PC-9 (cell line): Measurements from ENCODE around the gene AMOTL2. TPM values are rescaled to one million over a fixed set of nuclear protein-coding genes. Genes with fewer than 3 reads are reported as not detected.

Source experiments
- Bru-seq: library from RNA; stranded (reverse); fragments of 400-500 nt; gene quantifications from one replicate; lab custom pipeline; 2021; lab: Mats Ljungman, UMichigan
- BruChase-seq, 2 experiments: library from RNA; stranded (reverse); fragments of 400-500 nt; gene quantifications; one replicate each; lab custom pipeline; 2021; lab: Mats Ljungman, UMichigan
- BruUV-seq: library from RNA; stranded (reverse); fragments of 400-500 nt; replicated peaks from 2 replicates; lab custom pipeline; 2021; lab: Mats Ljungman, UMichigan
- CTCF ChIA-PET: fragments of 300-600 bp; sonication (Branson Sonifier 250); formaldehyde crosslinking; loops from one replicate; lab custom pipeline; 2022; ENCODE audit warnings: antibody characterized with exemption; lab: Charles Lee
- POLR2A ChIA-PET: fragments of 300-600 bp; sonication (Branson Sonifier 250); formaldehyde crosslinking; loops from one replicate; lab custom pipeline; 2022; ENCODE audit warnings: antibody characterized with exemption; ENCODE audit not compliant: unreplicated experiment; lab: Charles Lee
- DNase-seq, 2 experiments: peaks; one replicate each; pipeline versions ENCODE4 v3.0.0 to v3.0.0-alpha.2; 2015 to 2022; ENCODE audit warnings: mixed read lengths in 1 of 2
- H2AFZ ChIP-seq: fragments of 200-600 bp; sonication (generic); 2 replicates; pipeline ENCODE4 v1.8.1; 2017; ENCODE audit warnings: antibody characterized with exemption
- H3F3A ChIP-seq: fragments of 200-600 bp; sonication (generic); 2 replicates; pipeline ENCODE4 v1.8.1; 2017; ENCODE audit warnings: antibody characterized with exemption, mild to moderate bottlenecking, low read depth; ENCODE audit not compliant: insufficient read depth
- H3K27ac ChIP-seq: fragments of 200-600 bp; sonication (generic); 2 replicates; pipeline ENCODE4 v1.6.1; 2016; ENCODE audit warnings: mixed run types
- H3K27me3 ChIP-seq: fragments of 200-600 bp; sonication (generic); 2 replicates; pipeline ENCODE4 v1.6.1; 2016; ENCODE audit warnings: low read depth, mixed run types; ENCODE audit not compliant: insufficient read depth
- H3K36me3 ChIP-seq: fragments of 200-600 bp; sonication (generic); 2 replicates; pipeline ENCODE4 v1.6.1; 2016; ENCODE audit warnings: low read depth, mixed run types
- H3K4me1 ChIP-seq: fragments of 200-600 bp; sonication (generic); replicated peaks from 2 replicates; pipeline ENCODE4 v1.6.1; 2016; ENCODE audit warnings: mixed run types; ENCODE audit not compliant: insufficient read depth
- H3K4me2 ChIP-seq: fragments of 200-600 bp; sonication (generic); 2 replicates; pipeline ENCODE4 v1.6.1; 2017; ENCODE audit warnings: mixed run types
- H3K4me3 ChIP-seq: fragments of 200-600 bp; sonication (generic); 2 replicates; pipeline ENCODE4 v1.6.1; 2016; ENCODE audit warnings: mixed run types
- H3K79me2 ChIP-seq: fragments of 200-600 bp; sonication (generic); 2 replicates; pipeline ENCODE4 v1.6.1; 2017; ENCODE audit warnings: low read depth, mixed run types
- H3K9me2 ChIP-seq: fragments of 200-600 bp; sonication (generic); 2 replicates; pipeline ENCODE4 v1.8.1; 2017; ENCODE audit warnings: mild to moderate bottlenecking; ENCODE audit not compliant: insufficient read depth
- H3K9me3 ChIP-seq: fragments of 200-600 bp; sonication (generic); 2 replicates; pipeline ENCODE4 v1.8.1; 2016; ENCODE audit warnings: low read depth; ENCODE audit not compliant: insufficient read depth
- H4K20me1 ChIP-seq: fragments of 200-600 bp; sonication (generic); 2 replicates; pipeline ENCODE4 v1.8.1; 2017; ENCODE audit not compliant: insufficient read depth
- EZH2 ChIP-seq: fragments of 200-600 bp; sonication (generic); IDR thresholded peaks from 2 replicates; pipeline ENCODE4 v1.8.0; 2017; ENCODE audit warnings: antibody characterized with exemption, low read depth
- intact Hi-C: fragments of 100-400 bp; cut with micrococcal nuclease; formaldehyde crosslinking; loops from one replicate; pipeline ENCODE4 v1.10.0; 2022; ENCODE audit not compliant: unreplicated experiment
- long read RNA-seq: library from polyadenylated mRNA; stranded (forward); transcript quantifications from one replicate; pipeline ENCODE4 v2.0.0, GENCODE V29; 2022
- total RNA-seq: library from RNA; stranded (reverse); gene quantifications from 2 replicates; pipeline ENCODE4 v1.2.3, GENCODE V29; 2021
- TF ChIP-seq, protein P1 (sequence below): fragments of 200-600 bp; sonication (generic); conservative IDR thresholded peaks from 2 replicates; pipeline ENCODE4 v1.6.1; 2017; ENCODE audit warnings: mixed run types, antibody characterized with exemption, mild to moderate bottlenecking, moderate library complexity

The AMOTL2 gene
- total RNA-seq (147 and 221 TPM in 2 replicates), Bru-seq, nascent RNA (percentile 99 among the genes with signal in this experiment), BruChase-seq, experiment 1, labeled RNA remaining after a 2-hour chase (percentile 99 among the genes with signal in this experiment), BruChase-seq, experiment 2, labeled RNA remaining after a 6-hour chase (percentile 95 among the genes with signal in this experiment)
- long read RNA-seq, full-length matches to known transcripts, result 99 of 156 reads
- long read RNA-seq, partial matches to known transcripts, result 40 of 156 reads
- long read RNA-seq, other reads (novel, unspliced or antisense), result 17 of 156 reads

DNA sequence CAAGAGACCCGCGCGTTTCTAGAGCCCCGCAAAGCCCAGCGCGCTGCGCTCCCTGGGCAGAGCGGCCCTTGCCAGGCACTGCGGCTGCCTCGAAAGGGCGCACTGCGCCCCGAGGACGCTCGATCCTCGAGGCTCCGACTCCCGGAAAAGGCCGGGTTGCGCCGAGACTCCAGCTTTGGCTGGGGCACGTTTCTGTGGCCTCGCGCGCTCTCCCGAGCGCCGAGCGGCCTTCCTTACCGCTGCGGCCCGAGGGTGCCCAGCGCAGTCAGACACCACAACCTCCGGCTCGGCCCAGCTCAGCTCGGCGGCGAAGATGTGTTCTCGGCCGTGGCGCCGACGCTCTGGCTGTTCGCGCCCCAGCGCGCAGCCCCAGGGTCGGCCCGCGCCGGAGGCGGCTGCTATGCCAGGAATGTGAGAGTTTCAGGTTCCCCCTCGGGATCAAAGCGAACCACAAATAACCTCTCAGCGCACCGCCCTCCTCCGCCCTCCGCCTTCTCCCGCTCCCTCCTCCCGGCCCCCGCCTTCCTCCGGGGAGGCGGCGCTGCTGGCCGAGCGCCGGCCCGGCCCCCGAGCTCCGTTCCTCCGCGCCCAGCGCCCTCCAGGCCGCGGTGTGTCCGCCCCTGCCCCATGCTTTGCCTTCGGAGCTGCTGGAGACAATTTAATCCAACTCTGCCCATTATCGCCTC lies at the start of gene AMOTL2:
AMOTL2 (minus strand) TSS at position 343 of the 686 bp plus-strand sequence. CDS start 3,014 bp downstream, outside the sequence.
- DNase-seq, result peak; percentile 86 to 98

DNA sequence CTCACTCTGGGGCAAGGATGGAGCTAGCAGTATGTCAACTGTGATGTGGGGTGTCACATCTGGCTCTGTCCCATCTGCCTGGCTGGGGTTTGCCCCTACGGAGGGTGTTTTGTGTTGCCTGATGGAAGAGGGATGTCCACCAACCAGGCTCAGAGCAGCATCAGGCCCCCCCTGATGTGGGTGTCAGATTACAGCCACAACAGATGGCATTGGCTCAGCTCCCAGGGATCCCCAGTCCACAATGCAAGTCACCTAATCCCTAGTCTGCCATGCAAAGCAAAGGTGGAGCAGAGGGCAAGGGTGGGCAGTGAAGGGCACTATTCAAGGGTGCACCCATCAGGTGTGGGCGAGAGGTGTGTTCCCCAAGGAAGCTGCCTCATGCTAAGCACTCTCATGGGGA lies 48.9 kb upstream of the AMOTL2 start:
- no peaks in the 10 kb centered on the region for H3K79me2 ChIP-seq
- peaks cover 15% of the 10 kb centered on the region; the same call in 1 of the 2 replicates for H3F3A ChIP-seq
- H3K27ac ChIP-seq, result no peak overlapping the region
- no peak for TF ChIP-seq EZH2
- TF ChIP-seq, protein P1, sequence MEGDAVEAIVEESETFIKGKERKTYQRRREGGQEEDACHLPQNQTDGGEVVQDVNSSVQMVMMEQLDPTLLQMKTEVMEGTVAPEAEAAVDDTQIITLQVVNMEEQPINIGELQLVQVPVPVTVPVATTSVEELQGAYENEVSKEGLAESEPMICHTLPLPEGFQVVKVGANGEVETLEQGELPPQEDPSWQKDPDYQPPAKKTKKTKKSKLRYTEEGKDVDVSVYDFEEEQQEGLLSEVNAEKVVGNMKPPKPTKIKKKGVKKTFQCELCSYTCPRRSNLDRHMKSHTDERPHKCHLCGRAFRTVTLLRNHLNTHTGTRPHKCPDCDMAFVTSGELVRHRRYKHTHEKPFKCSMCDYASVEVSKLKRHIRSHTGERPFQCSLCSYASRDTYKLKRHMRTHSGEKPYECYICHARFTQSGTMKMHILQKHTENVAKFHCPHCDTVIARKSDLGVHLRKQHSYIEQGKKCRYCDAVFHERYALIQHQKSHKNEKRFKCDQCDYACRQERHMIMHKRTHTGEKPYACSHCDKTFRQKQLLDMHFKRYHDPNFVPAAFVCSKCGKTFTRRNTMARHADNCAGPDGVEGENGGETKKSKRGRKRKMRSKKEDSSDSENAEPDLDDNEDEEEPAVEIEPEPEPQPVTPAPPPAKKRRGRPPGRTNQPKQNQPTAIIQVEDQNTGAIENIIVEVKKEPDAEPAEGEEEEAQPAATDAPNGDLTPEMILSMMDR, result no peak
- H3K4me3 ChIP-seq, result no peak overlapping the region
- H3K27me3 ChIP-seq, result no peaks in the 10 kb centered on the region
- H3K4me2 ChIP-seq, result no peak overlapping the region
- intact Hi-C loops, result no loop called here
- H3K9me2 ChIP-seq, result no peaks in the 10 kb centered on the region
- DNase-seq, result peak in 1 of 2 experiments; percentile 29
- ChIA-PET POLR2A (interaction anchor here (0.6 kb wide), 1 partner anchor 21 kb away, joined by 3 read pairs; no protein-coding TSS in a partner anchor), CTCF (no interaction called here)
- H2AFZ ChIP-seq, result no peak overlapping the region
- no peaks in the 10 kb centered on the region for H3K36me3 ChIP-seq
- H3K4me1 ChIP-seq, result peaks cover 39% of the 10 kb centered on the region
- BruUV-seq, result no TSS peak
- no peaks in the 10 kb centered on the region for H3K9me3 ChIP-seq
- H4K20me1 ChIP-seq, result no peaks in the 10 kb centered on the region

More for the DNA sequence above, at the start of gene AMOTL2:
- peak within 1 kb of the TSS; percentile 98 for H3K27ac ChIP-seq
- peaks cover 72% of the 10 kb centered on the region for H3K79me2 ChIP-seq
- H2AFZ ChIP-seq, result peak within 1 kb of the TSS; percentile 74
- H3K4me3 ChIP-seq, result peak within 1 kb of the TSS; percentile 100
- H3K9me3 ChIP-seq, result no peaks in the 10 kb centered on the region
- peak within 1 kb of the TSS; percentile 99 for H3K4me2 ChIP-seq
- peaks cover 43% of the 10 kb centered on the region for H4K20me1 ChIP-seq
- POLR2A ChIA-PET, result interaction anchor here (0.5 to 3.2 kb wide), 24 partner anchors 10 to 1866 kb away, joined by 3 to 76 read pairs (median 5); partner anchors contain the start of genes ANAPC13 and CEP63
- no peaks in the 10 kb centered on the region for H3K27me3 ChIP-seq
- H3K9me2 ChIP-seq, result no peaks in the 10 kb centered on the region
- TF ChIP-seq, protein P1, result no peak
- TF ChIP-seq EZH2, result no peak
- peaks cover 41% of the 10 kb centered on the region for H3K36me3 ChIP-seq
- intact Hi-C loops, result loop anchor here (1.0 to 2.0 kb wide), 6 partner anchors 10 to 75 kb away; no protein-coding TSS in a partner anchor
- CTCF ChIA-PET, result interaction anchor here (0.6 to 1.8 kb wide), 2 partner anchors 58 to 99 kb away, joined by 4 to 7 read pairs; no protein-coding TSS in a partner anchor
- no TSS peak for BruUV-seq
- H3F3A ChIP-seq, result peaks cover 65% of the 10 kb centered on the region
- H3K4me1 ChIP-seq, result peaks cover 69% of the 10 kb centered on the region

DNA sequence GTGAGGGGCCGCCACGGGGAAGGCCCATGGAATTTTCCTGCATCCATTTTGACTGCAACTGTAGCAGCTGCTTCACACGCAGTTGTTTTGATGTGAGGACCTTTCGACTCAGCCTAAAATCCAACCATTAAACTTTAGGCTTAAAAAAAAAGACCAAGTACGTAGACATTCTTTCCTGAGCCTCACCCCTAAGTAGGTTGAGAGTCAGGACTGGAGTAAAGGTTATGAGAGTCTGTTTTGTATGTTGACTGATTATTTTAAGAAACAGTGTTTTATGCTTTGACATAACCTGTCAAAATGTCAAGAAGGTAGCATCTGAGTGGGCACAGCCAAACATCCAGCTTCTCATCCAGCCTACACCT lies 45.7 kb upstream of the AMOTL2 start:
- peaks cover 19% of the 10 kb centered on the region for H3K4me1 ChIP-seq
- H3F3A ChIP-seq, result no peaks in the 10 kb centered on the region
- no peaks in the 10 kb centered on the region for H3K9me2 ChIP-seq
- ChIA-PET POLR2A (interaction anchor here (0.6 kb wide), 1 partner anchor 46 kb away, joined by 9 read pairs; the partner anchor contains the start of gene AMOTL2), CTCF (no interaction called here)
- intact Hi-C loops, result no loop called here
- H3K4me3 ChIP-seq, result no peak overlapping the region
- no peaks in the 10 kb centered on the region for H3K27me3 ChIP-seq
- H3K9me3 ChIP-seq, result no peaks in the 10 kb centered on the region
- H3K27ac ChIP-seq, result no peak overlapping the region
- DNase-seq, result no peak
- H3K79me2 ChIP-seq, result no peaks in the 10 kb centered on the region
- peak overlapping the region; percentile 18 for H3K4me2 ChIP-seq
- H2AFZ ChIP-seq, result no peak overlapping the region
- TF ChIP-seq, protein P1, result no peak
- TF ChIP-seq EZH2, result no peak
- H4K20me1 ChIP-seq, result no peaks in the 10 kb centered on the region
- no TSS peak for BruUV-seq
- H3K36me3 ChIP-seq, result no peaks in the 10 kb centered on the region
